ENCODE data around the gene TBC1D22A. TPM values are rescaled to one million over a fixed set of nuclear protein-coding genes. Genes with fewer than 3 reads are reported as not detected.

The TBC1D22A gene
- total RNA-seq, 2 experiments from 2014 or later, result 47.2 to 49.1 TPM

DNA sequence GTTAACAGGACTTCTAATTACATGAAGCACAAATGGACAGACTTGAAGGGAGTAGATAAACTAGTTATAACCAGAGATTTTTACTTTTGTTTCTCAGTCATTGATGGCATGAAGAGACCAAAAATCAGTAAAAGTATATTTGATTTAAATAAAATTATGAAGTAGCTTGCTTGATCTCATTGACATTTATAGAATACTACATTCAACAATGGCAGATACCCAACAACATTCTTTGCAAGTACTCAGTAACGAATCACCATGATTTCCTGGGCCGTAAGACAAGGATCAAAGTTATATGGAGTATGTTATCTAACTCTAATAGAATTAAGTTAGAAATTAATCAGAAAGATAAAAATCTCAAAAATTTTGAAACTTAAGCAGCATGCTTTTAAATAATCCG is 317.6 kb downstream of the TBC1D22A start:
- no peak for DNase-seq
- Mint-ChIP-seq H3K4me1 (no peaks in the 10 kb centered on the region), H3K27ac (no peak overlapping the region), H3K27me3 (no peaks in the 10 kb centered on the region), H3K4me3 (no peak overlapping the region), H3K36me3 (peaks cover 22% of the 10 kb centered on the region), H3K9me3 (no peaks in the 10 kb centered on the region)
- POLR2A ChIA-PET, result no interaction called here
- ATAC-seq (ENCODE audit: low read depth), result no peak

DNA sequence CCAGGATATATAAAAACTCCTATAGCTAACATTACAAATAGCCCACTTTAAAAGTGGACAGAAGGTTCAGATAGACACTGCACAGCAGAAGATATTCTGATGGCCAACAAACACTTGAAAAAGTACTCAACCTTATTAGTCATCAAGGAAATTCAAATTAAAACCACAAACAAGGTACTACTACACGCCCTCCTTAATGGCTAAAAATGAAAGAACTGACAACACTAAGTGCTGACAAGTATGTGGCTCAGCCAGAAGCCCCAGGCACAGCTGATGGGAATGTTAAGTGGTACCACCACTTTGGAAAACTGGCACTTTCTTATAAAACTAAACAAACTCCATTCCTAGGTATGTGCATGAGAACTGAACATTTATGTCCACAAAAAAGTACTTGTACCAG is 320.1 kb downstream of the TBC1D22A start:
- Mint-ChIP-seq H3K4me1 (no peaks in the 10 kb centered on the region), H3K27ac (no peak overlapping the region), H3K36me3 (peaks cover 18% of the 10 kb centered on the region), H3K27me3 (no peaks in the 10 kb centered on the region), H3K4me3 (no peak overlapping the region), H3K9me3 (no peaks in the 10 kb centered on the region)
- no peak for ATAC-seq (ENCODE audit: low read depth)
- DNase-seq, result no peak
- POLR2A ChIA-PET, result no interaction called here

DNA sequence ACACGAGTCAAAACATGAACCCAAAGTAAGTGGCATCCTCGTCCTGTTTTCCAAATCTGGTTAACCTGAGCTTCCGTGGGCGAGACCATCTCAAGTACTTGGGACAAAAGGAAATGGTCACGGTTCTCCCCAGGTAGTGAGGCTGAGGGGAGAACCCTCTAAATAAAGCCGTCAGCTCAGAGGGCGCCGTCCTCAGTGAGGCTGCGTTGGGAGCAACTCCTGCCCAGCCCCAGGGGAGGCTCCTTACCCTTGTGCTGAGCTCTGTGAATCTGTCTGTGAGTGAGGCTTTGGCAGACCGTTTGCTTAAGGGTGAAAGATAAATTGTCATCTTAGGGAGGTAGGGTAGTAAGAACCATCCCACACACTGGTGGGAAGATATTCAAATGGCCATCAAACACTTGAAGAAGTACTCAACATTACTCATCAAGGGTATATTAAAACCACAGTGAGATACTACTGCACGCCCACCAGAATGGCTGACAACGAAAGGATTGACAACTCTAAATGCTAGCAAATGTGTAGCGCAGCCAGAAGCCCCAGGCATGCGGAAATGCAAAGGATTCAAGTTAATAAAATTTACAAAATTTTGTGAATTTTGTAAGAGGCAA is 321.0 kb downstream of the TBC1D22A start:
- H3K27ac Mint-ChIP-seq, result no peak overlapping the region
- DNase-seq (no peak), ATAC-seq (ENCODE audit: low read depth) (no peak)
- H3K4me1 Mint-ChIP-seq, result no peaks in the 10 kb centered on the region
- H3K36me3 Mint-ChIP-seq, result peaks cover 12% of the 10 kb centered on the region
- H3K27me3 Mint-ChIP-seq, result no peaks in the 10 kb centered on the region
- no peak overlapping the region for H3K4me3 Mint-ChIP-seq
- H3K9me3 Mint-ChIP-seq, result no peaks in the 10 kb centered on the region
- POLR2A ChIA-PET, result no interaction called here

DNA sequence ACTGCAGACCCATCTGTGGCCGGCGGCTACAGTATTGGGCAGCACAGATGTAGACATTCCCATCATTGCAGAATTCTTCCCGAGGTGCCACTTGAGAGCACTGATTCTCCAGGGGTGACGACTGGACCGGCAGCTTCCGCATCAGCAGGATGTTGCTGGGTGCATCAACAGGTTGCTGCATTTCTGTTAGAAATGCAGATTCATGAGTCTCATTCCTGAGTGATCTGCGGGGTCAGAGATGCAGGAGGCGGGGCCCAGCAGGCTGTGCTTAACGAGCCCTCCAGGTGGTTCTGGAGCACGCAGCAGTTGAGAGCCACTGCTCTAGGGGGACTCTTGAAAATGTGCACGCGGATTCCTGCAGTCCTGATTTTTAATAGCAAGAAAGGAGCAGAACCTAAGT is 321.8 kb downstream of the TBC1D22A start:
- Mint-ChIP-seq H3K4me3 (no peak overlapping the region), H3K27ac (no peak overlapping the region)
- DNase-seq, result no peak

DNA sequence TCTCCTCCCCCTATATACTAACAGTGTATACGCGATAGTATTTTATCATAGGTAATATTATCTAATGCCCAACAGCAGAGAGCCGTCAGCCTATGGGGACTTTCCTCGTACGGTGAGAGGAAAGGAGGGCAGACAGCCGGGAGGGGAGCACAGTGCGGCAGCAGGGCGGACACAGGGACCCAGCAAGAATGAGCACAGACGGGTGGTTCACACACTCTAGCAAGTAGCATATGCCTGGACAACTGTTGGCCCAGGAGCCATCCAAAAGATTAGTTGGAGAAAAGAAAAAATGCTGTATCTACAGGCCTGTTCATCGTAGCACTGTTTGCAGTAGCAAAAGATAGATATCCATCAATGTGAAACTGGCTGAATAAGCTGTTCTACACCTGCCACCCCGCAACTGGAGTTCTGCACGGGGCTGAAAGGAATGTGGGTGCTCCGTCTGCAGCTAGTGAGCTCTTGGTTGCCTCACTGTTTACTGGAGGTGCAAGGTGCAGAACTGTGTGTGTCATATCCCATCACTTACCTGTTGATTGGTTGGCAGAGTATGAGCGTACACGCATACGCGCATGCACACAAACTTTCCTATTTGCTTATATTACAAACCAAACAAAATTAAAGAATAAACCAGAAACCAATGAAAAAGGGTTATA is 324.3 kb downstream of the TBC1D22A start:
- peaks cover 11% of the 10 kb centered on the region for H3K36me3 Mint-ChIP-seq
- no peak for ATAC-seq (ENCODE audit: low read depth)

More for the DNA sequence above, 321.8 kb downstream of the TBC1D22A start:
- Mint-ChIP-seq H3K27me3 (no peaks in the 10 kb centered on the region), H3K9me3 (no peaks in the 10 kb centered on the region), H3K4me1 (no peaks in the 10 kb centered on the region), H3K36me3 (peaks cover 7% of the 10 kb centered on the region)
- POLR2A ChIA-PET, result no interaction called here
- no peak for ATAC-seq (ENCODE audit: low read depth)

DNA sequence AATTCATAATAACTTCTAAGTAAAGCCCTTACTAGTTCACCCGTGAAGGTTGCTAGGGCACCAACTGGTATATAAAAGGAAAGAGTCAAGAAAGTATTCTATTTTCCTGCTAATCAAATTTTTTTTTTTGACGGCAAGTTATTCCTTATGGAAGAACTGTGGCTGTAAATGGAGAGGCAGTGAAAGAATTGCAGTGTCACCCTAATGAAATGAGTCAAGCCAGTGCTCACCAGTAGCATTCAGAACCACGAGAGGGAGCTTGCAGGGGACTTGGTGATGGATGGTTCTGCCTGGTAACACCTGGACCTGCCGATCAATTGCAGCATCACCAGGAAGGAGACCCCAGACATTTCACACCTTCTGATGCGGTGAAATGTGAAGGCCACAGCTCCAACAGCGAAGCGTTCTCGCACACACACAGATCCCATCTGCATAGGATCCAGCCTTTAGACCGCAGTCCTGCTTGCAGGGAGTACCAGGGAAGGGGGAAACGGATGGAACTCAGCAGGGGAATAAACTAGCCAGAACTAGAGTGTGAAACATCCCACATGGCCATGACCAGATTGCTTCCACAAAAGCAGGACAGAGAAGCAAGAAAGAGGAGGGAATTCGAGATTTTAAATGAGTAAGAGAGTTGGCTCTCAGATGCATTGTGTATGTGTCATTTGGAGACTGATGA is 326.2 kb downstream of the TBC1D22A start:
- no peak overlapping the region for H3K4me3 Mint-ChIP-seq
- no peaks in the 10 kb centered on the region for H3K27me3 Mint-ChIP-seq
- peaks cover 14% of the 10 kb centered on the region for H3K4me1 Mint-ChIP-seq
- no peaks in the 10 kb centered on the region for H3K9me3 Mint-ChIP-seq
- no peak for ATAC-seq (ENCODE audit: low read depth)
- no peak for DNase-seq
- peaks cover 18% of the 10 kb centered on the region for H3K36me3 Mint-ChIP-seq
- POLR2A ChIA-PET, result no interaction called here
- H3K27ac Mint-ChIP-seq, result no peak overlapping the region

More for the DNA sequence above, 324.3 kb downstream of the TBC1D22A start:
- Mint-ChIP-seq H3K4me1 (peaks cover 12% of the 10 kb centered on the region), H3K27ac (no peak overlapping the region), H3K27me3 (no peaks in the 10 kb centered on the region), H3K9me3 (no peaks in the 10 kb centered on the region), H3K4me3 (no peak overlapping the region)
- POLR2A ChIA-PET, result no interaction called here
- DNase-seq, result no peak

DNA sequence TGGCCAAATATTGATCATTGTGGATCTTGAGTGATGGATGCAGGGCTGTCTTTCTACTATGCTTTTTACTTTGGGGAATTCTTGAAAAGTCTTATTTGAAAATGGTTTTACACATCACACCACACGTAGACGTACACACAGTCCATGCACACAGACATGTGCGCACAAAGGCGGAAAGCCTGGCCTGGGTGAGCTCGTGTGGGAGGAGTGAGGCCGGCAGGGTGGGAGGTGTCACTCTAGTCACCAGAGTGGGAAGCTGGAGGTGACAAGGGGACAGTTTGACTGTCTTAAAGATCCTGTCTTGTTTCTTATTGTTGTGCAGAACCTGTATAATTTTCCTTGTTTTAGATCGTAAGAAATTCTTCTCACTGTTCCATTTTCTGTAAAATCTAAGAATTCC is 326.9 kb downstream of the TBC1D22A start:
- ATAC-seq (ENCODE audit: low read depth) (no peak), DNase-seq (no peak)
- H3K36me3 Mint-ChIP-seq, result peaks cover 20% of the 10 kb centered on the region
- H3K27ac Mint-ChIP-seq, result no peak overlapping the region
- H3K4me1 Mint-ChIP-seq, result peaks cover 14% of the 10 kb centered on the region
- H3K27me3 Mint-ChIP-seq, result no peaks in the 10 kb centered on the region
- peaks cover 2% of the 10 kb centered on the region for H3K9me3 Mint-ChIP-seq
- POLR2A ChIA-PET, result no interaction called here
- no peak overlapping the region for H3K4me3 Mint-ChIP-seq

DNA sequence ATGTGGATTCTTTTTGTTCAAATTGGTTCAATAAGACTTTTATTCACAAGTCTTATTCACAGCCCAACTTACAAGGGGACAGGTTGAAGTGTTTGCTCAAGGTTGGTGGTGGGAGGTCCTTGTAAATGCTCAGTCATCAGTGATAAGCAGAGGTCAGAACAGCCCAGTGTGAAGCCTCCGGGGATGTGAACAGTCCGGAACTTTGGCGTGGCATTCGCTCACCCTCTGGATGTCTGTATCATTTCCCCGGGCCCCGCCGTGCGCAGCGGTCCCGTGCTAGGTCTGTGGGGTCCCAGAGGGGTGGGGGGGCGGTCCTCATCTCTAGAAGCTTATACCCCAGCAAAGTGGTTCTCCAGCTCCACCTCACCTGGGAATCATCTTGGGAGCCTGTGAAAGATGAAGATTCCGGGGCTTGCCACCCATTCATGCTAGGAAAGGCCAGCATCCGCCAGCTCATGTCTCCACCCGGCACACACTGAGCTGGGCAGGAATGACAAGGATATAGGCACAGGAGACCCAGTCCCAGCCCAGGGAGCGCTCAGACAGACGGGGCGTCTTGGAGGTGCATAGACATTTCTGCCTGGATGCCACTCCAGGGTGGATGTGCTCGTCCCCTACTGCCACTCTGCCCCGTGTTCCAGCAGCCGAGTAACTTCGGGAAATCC is 327.5 kb downstream of the TBC1D22A start:
- no peak for ATAC-seq (ENCODE audit: low read depth)
- no peaks in the 10 kb centered on the region for H3K27me3 Mint-ChIP-seq
- no peak for DNase-seq
- POLR2A ChIA-PET, result no interaction called here
- peaks cover 2% of the 10 kb centered on the region for H3K9me3 Mint-ChIP-seq
- H3K27ac Mint-ChIP-seq, result no peak overlapping the region
- peak overlapping the region; percentile 29 for H3K4me3 Mint-ChIP-seq
- peaks cover 20% of the 10 kb centered on the region for H3K36me3 Mint-ChIP-seq
- peaks cover 14% of the 10 kb centered on the region for H3K4me1 Mint-ChIP-seq

DNA sequence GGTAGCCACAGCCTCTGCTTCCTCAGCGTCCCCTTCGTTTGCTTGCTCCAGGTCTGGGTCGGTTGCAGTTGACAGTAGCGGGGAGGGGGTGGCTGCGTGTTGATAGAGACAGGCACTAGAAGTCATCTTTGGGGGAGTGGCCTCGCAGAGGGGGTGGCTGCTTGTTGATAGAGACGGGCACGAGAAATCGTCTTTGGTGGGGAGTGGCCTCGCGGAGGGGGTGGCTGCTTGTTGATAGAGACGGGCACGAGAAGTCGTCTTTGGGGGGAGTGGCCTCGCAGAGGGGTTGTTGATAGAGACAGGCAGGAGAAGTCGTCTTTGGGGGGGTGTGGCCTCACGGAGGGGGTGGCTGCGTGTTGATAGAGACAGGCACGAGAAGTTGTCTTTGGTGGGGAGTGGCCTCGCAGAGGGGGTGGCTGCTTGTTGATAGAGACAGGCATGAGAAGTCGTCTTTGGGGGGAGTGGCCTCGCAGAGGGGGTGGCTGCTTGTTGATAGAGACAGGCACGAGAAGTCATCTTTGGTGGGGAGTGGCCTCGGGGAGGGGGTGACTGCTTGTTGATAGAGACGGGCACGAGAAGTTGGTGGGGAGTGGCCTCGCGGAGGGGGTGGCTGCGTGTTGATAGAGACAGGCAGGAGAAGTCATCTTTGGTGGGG is 328.3 kb downstream of the TBC1D22A start:
- Mint-ChIP-seq H3K4me3 (peak overlapping the region; percentile 29), H3K36me3 (peaks cover 20% of the 10 kb centered on the region), H3K27ac (peak overlapping the region; percentile 35), H3K27me3 (no peaks in the 10 kb centered on the region), H3K4me1 (peaks cover 14% of the 10 kb centered on the region), H3K9me3 (peaks cover 2% of the 10 kb centered on the region)
- no peak for ATAC-seq (ENCODE audit: low read depth)
- POLR2A ChIA-PET, result no interaction called here
- no peak for DNase-seq

DNA sequence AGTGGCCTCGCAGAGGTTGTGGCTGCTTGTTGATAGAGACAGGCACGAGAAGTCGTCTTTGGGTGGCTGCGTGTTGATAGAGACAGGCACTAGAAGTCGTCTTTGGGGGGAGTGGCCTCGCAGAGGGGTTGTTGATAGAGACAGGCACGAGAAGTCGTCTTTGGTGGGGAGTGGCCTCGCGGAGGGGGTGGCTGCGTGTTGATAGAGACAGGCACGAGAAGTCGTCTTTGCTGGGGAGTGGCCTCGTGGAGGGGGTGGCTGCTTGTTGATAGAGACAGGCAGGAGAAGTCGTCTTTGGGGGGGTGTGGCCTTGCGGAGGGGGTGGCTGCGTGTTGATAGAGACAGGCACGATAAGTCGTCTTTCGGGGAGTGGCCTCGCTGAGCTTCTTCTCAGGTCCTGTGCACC is 328.8 kb downstream of the TBC1D22A start:
- Mint-ChIP-seq H3K36me3 (peaks cover 20% of the 10 kb centered on the region), H3K4me1 (peaks cover 14% of the 10 kb centered on the region), H3K9me3 (peaks cover 4% of the 10 kb centered on the region), H3K27ac (peak overlapping the region; percentile 35), H3K4me3 (peak overlapping the region; percentile 29), H3K27me3 (no peaks in the 10 kb centered on the region)
- DNase-seq (no peak), ATAC-seq (ENCODE audit: low read depth) (no peak)
- POLR2A ChIA-PET, result no interaction called here

DNA sequence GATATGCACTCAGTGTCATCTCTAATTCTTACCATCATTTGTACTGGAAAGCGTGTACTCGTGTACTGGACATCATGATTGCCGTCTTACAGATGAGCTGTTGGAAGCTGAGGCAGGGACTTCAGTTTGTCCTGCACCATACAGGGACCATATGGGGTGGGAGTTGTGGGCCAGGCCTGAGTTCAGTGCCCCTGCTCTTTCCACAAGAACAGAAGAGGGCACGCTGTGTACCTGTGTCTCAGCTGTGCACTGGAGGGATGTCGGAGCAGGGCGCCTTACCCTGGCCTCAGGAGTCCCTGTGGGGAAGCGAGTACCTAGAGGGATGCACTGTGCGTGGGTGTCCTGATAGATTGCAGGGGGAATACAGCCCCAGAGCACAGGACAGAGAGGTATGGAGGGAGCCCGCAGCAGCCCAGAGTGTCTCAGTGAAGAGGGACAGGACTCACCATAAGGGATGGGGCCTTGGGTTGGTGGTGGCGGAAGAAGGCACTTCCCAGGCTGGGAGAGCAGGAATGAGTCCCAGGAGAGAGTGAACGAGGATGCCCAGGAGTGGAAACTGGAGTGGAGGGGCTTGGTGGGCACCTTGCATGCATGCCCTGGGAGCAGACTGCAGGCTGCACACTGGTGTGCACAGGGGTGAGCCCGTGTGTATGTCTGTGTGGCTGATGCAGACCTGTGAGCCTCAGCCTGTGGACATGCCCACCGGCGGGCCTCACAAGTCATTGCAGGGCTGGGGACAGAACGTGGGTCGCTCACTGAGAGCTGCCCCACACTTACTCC is 329.7 kb downstream of the TBC1D22A start:
- POLR2A ChIA-PET, result no interaction called here
- Mint-ChIP-seq H3K4me1 (peaks cover 14% of the 10 kb centered on the region), H3K27me3 (no peaks in the 10 kb centered on the region), H3K36me3 (peaks cover 20% of the 10 kb centered on the region), H3K4me3 (no peak overlapping the region), H3K27ac (no peak overlapping the region), H3K9me3 (peaks cover 4% of the 10 kb centered on the region)
- no peak for DNase-seq
- no peak for ATAC-seq (ENCODE audit: low read depth)

DNA sequence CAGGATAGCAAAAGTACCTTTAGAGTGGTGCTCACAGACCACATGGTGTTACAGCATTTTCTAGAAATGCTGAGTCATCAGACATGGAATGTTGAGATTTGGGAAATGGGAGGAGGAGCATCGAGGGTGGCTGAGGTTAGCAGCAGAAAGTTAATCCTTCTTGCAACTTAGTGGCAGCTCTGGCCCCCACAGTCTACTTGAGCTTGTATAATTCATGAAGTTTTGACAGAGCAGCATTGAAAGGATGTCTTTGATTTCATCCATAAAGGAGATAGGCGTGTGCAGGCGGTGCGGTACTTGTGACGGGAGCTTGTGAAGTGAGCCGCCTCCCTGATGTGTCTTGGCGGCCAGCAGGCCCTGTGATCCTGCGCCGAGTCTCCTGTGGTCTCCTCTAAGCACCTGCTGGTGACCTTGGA is 330.5 kb downstream of the TBC1D22A start:
- Mint-ChIP-seq H3K4me3 (no peak overlapping the region), H3K27ac (no peak overlapping the region), H3K9me3 (peaks cover 4% of the 10 kb centered on the region), H3K36me3 (peaks cover 20% of the 10 kb centered on the region), H3K4me1 (peaks cover 14% of the 10 kb centered on the region), H3K27me3 (no peaks in the 10 kb centered on the region)
- POLR2A ChIA-PET, result no interaction called here
- ATAC-seq (ENCODE audit: low read depth) (no peak), DNase-seq (no peak)

DNA sequence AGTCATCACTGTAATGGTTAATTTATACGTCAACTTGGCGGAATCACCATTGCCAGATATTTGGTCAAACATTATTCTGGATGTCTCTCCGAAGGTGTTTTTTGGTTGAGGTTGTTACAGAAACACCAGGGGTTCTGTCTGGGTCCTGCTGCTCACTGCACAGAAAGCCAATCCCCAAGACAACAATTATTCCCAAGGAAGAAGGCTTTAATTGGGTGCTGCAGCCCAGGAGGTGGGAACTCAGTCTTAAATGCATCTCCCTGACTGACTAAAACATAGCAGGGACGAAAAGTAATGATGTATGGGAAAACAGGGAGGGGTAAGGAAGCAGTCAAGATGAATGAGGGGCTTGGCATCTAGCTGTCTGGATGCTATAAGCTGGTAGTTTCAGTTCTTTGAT is 331.3 kb downstream of the TBC1D22A start:
- H3K4me3 Mint-ChIP-seq, result no peak overlapping the region
- peaks cover 4% of the 10 kb centered on the region for H3K9me3 Mint-ChIP-seq
- H3K36me3 Mint-ChIP-seq, result peaks cover 20% of the 10 kb centered on the region
- POLR2A ChIA-PET, result no interaction called here
- no peak for ATAC-seq (ENCODE audit: low read depth)
- H3K27ac Mint-ChIP-seq, result no peak overlapping the region
- no peaks in the 10 kb centered on the region for H3K27me3 Mint-ChIP-seq
- peaks cover 14% of the 10 kb centered on the region for H3K4me1 Mint-ChIP-seq
- no peak for DNase-seq
